ENCODE measurements around the gene SLC12A2. TPM values are rescaled to one million over a fixed set of nuclear protein-coding genes. Genes with fewer than 3 reads are reported as not detected.

Gene SLC12A2
- total RNA-seq, 1 experiment from 2014 or later, result 41.2 TPM

GRCh38 chr5:128192368-128192767 lies 108.8 kb downstream of the SLC12A2 start (continued):
- TF ChIP-seq ELF1 (IDR thresholded peaks at IDR 0.05; ENCODE audit: borderline replicate concordance, low read depth) (no peak), EZH2 (IDR thresholded peaks at IDR 0.05) (no peak), MAX (IDR thresholded peaks at IDR 0.05) (no peak), CEBPB (IDR thresholded peaks at IDR 0.05; ENCODE audit: low read depth) (no peak), JUND (IDR thresholded peaks at IDR 0.05) (no peak), YY1 (IDR thresholded peaks at IDR 0.05; ENCODE audit: extremely low read depth, insufficient replicate concordance, low read depth, low read length) (no peak)

GRCh38 chr5:128193665-128194390 lies 110.3 kb downstream of the SLC12A2 start:
- no peaks in the 10 kb centered on the region; a peak in 1 of 4 replicates for H3K36me3 ChIP-seq (ENCODE audit: control insufficient read depth in 1 of 2, insufficient read depth in 2 of 2, low read length in 2 of 2)
- no peaks in the 10 kb centered on the region for H3K79me2 ChIP-seq (ENCODE audit: insufficient read depth, low read length)
- intact Hi-C loops (cut with micrococcal nuclease), result no loop called here
- ChIA-PET CTCF (no interaction called here), POLR2A (no interaction called here), RAD21 (ENCODE audit: low non-redundant PET in 1 of 2, low total read pairs in 2 of 2, uncharacterized antibody in 2 of 2, unreplicated experiment in 2 of 2) (no interaction called here)
- H3K4me3 ChIP-seq (replicated peaks in 1 of 2; ENCODE audit: low read depth in 1 of 2, low read length in 2 of 2), result no peak overlapping the region
- H3K27me3 ChIP-seq (ENCODE audit: insufficient read depth, low read length), result no peaks in the 10 kb centered on the region
- H4K20me1 ChIP-seq (ENCODE audit: insufficient read depth), result no peaks in the 10 kb centered on the region
- BruUV-seq (replicated peaks), result no TSS peak
- DNase-seq (ENCODE audit: low read depth, low spot score) (no peak), ATAC-seq (no peak)
- TF ChIP-seq CEBPB (IDR thresholded peaks at IDR 0.05; ENCODE audit: low read depth), result no peak
- TF ChIP-seq SP1 (IDR thresholded peaks at IDR 0.05; ENCODE audit: low read depth), result no peak
- TF ChIP-seq EGR1 (IDR thresholded peaks at IDR 0.05; ENCODE audit: low read depth), result no peak
- TF ChIP-seq MAX (IDR thresholded peaks at IDR 0.05), result no peak
- no peak for TF ChIP-seq YY1 (IDR thresholded peaks at IDR 0.05; ENCODE audit: extremely low read depth, insufficient replicate concordance, low read depth, low read length)
- TF ChIP-seq SRF (IDR thresholded peaks at IDR 0.05; ENCODE audit: low read depth), result no peak
- no peak for TF ChIP-seq POLR2A (IDR thresholded peaks at IDR 0.05; ENCODE audit: borderline replicate concordance, extremely low read depth, insufficient read depth, insufficient read length)
- H3K4me1 ChIP-seq (ENCODE audit: control insufficient read depth in 1 of 2, insufficient read depth in 2 of 2, low read length in 2 of 2), result peaks cover 3 to 10% of the 10 kb centered on the region in 2 experiments
- H3K9me3 ChIP-seq (ENCODE audit: control insufficient read depth in 1 of 2, insufficient read depth in 1 of 2, low read depth in 1 of 2, low read length in 2 of 2), result no peaks in the 10 kb centered on the region
- no peak overlapping the region for H3K27ac ChIP-seq (ENCODE audit: low read depth, low read length)
- no peaks in the 10 kb centered on the region for H3K9me2 ChIP-seq (ENCODE audit: insufficient read depth)
- no peak overlapping the region for H2AFZ ChIP-seq (ENCODE audit: low read depth, low read length, poor library complexity, severe bottlenecking)
- H3K4me2 ChIP-seq (ENCODE audit: low read length), result no peak overlapping the region
- H3K9ac ChIP-seq (ENCODE audit: low read length), result no peak overlapping the region

Measured in HCT116 (cell line).